Panc1 (cell line): ENCODE data around the gene NF1. TPM values are rescaled to one million over a fixed set of nuclear protein-coding genes. Genes with fewer than 3 reads are reported as not detected.

Experiments
- ATAC-seq: fragments of 200-7000 bp; cut with Tn5 transposase; 2 replicates; pipeline ENCODE4 v1.9.1; 2020; ENCODE audit warnings: mild to moderate bottlenecking, moderate library complexity
- BruUV-seq: library from RNA; stranded (reverse); fragments of 400-500 nt; replicated peaks from 2 replicates; lab custom pipeline; 2021; lab: Mats Ljungman, UMichigan
- CTCF ChIA-PET: fragments of 300-600 bp; sonication (Branson Sonifier 250); formaldehyde crosslinking; loops from one replicate; lab custom pipeline; 2022; ENCODE audit warnings: antibody characterized with exemption; lab: Charles Lee
- POLR2A ChIA-PET: fragments of 300-600 bp; sonication (Branson Sonifier 250); formaldehyde crosslinking; loops from one replicate; lab custom pipeline; 2022; ENCODE audit warnings: antibody characterized with exemption; lab: Charles Lee
- DNase-seq: peaks from one replicate; pipeline ENCODE4 v3.0.0-alpha.2; 2010; ENCODE audit warnings: low read depth, low spot score
- H3K27ac ChIP-seq: 2 replicates; pipeline ENCODE4 v1.5.1; 2011; ENCODE audit warnings: mild to moderate bottlenecking, low read length, inconsistent platforms
- H3K27me3 ChIP-seq: fragments of 200-500 bp; sonication (Bioruptor generic); 2 replicates; pipeline ENCODE4 v1.6.0; 2014; ENCODE audit warnings: low read length, inconsistent platforms; ENCODE audit not compliant: control insufficient read depth, insufficient read depth
- H3K36me3 ChIP-seq: fragments of 200-500 bp; sonication (Bioruptor generic); 2 replicates; pipeline ENCODE4 v1.5.1; 2014; ENCODE audit warnings: inconsistent platforms, mild to moderate bottlenecking, low read length, moderate library complexity; ENCODE audit not compliant: control insufficient read depth, insufficient read depth
- H3K4me1 ChIP-seq: 2 replicates; pipeline ENCODE4 v1.5.1; 2011; ENCODE audit warnings: inconsistent platforms, mild to moderate bottlenecking, low read length, moderate library complexity; ENCODE audit not compliant: control insufficient read depth, insufficient read depth
- H3K4me3 ChIP-seq, 2 experiments: 2 replicates each; pipeline ENCODE4 v1.5.1; 2011 to 2012; ENCODE audit warnings: low read depth in 2 of 2, low read length in 2 of 2, mild to moderate bottlenecking in 2 of 2, inconsistent platforms in 1 of 2, moderate library complexity in 1 of 2
- H3K9me3 ChIP-seq: fragments of 200-500 bp; sonication (Bioruptor generic); 2 replicates; pipeline ENCODE4 v1.5.1; 2014; ENCODE audit warnings: low read depth, mild to moderate bottlenecking, inconsistent platforms, low read length, moderate library complexity; ENCODE audit not compliant: control insufficient read depth, insufficient read depth
- POLR2AphosphoS5 ChIP-seq: IDR thresholded peaks from 2 replicates; pipeline ENCODE4 v1.6.1; 2012; ENCODE audit warnings: mild to moderate bottlenecking, low read depth, low read length, moderate library complexity
- SIN3A ChIP-seq: IDR thresholded peaks from 2 replicates; pipeline ENCODE4 v1.6.1; 2012; ENCODE audit warnings: low read depth, mild to moderate bottlenecking, low read length, moderate library complexity, borderline replicate concordance; ENCODE audit not compliant: insufficient read depth
- TCF7L2 ChIP-seq: IDR thresholded peaks from 2 replicates; pipeline ENCODE4 v1.6.1; 2011; ENCODE audit warnings: mild to moderate bottlenecking, low read depth, low read length, inconsistent platforms
- in situ Hi-C: cut with HindIII; loops from 2 replicates; pipeline ENCODE4 v1.10.0; 2016; ENCODE audit warnings: low sequenced_read_pairs, low pct_unique_long_range_greater_than_20kb
- intact Hi-C: fragments of 100-400 bp; cut with micrococcal nuclease; formaldehyde crosslinking; loops from one replicate; pipeline ENCODE4 v1.10.0; 2022; ENCODE audit not compliant: unreplicated experiment
- total RNA-seq: library from RNA; stranded (reverse); gene quantifications from one replicate; pipeline ENCODE4 v1.2.1, GENCODE V29; 2021; ENCODE audit not compliant: unreplicated experiment
- TF ChIP-seq, protein P1 (sequence below), 2 experiments: IDR thresholded peaks; 2 replicates each; pipeline ENCODE4 v1.6.1; 2011 to 2012; ENCODE audit warnings: low read depth in 2 of 2, control low read depth in 1 of 2, low read length in 1 of 2, mild to moderate bottlenecking in 1 of 2, moderate library complexity in 1 of 2; ENCODE audit not compliant: insufficient read depth in 1 of 2
- TF ChIP-seq, protein P2 (sequence below): fragments of 450-650 bp; IDR thresholded peaks from 2 replicates; pipeline ENCODE4 v1.5.1; 2017; ENCODE audit warnings: mild to moderate bottlenecking

NF1 gene
- total RNA-seq, 1 experiment from 2014 or later = 82.5 TPM

DNA sequence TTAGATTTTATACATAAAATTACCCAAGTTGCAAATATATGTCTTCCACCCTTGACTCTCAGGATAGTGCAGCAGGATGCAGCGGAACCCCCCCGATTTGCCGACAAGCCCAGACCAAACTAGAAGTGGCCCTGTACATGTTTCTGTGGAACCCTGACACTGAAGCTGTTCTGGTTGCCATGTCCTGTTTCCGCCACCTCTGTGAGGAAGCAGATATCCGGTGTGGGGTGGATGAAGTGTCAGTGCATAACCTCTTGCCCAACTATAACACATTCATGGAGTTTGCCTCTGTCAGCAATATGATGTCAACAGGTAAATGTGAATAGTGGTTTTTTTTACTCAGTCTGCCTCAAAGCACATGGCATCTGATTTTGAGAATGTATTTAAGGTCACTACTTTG lies 131.6 kb downstream of the NF1 start:
- Histone ChIP-seq H3K27ac (no peak overlapping the region), H3K27me3 (no peaks in the 10 kb centered on the region), H3K9me3 (no peaks in the 10 kb centered on the region), H3K4me3 (no peak overlapping the region), H3K4me1 (no peaks in the 10 kb centered on the region), H3K36me3 (peaks cover 24% of the 10 kb centered on the region)
- CTCF ChIA-PET = no interaction called here
- BruUV-seq = no TSS peak
- TF ChIP-seq SIN3A = no peak
- no peak for TF ChIP-seq POLR2AphosphoS5
- TF ChIP-seq TCF7L2 = no peak
- TF ChIP-seq, protein P1, sequence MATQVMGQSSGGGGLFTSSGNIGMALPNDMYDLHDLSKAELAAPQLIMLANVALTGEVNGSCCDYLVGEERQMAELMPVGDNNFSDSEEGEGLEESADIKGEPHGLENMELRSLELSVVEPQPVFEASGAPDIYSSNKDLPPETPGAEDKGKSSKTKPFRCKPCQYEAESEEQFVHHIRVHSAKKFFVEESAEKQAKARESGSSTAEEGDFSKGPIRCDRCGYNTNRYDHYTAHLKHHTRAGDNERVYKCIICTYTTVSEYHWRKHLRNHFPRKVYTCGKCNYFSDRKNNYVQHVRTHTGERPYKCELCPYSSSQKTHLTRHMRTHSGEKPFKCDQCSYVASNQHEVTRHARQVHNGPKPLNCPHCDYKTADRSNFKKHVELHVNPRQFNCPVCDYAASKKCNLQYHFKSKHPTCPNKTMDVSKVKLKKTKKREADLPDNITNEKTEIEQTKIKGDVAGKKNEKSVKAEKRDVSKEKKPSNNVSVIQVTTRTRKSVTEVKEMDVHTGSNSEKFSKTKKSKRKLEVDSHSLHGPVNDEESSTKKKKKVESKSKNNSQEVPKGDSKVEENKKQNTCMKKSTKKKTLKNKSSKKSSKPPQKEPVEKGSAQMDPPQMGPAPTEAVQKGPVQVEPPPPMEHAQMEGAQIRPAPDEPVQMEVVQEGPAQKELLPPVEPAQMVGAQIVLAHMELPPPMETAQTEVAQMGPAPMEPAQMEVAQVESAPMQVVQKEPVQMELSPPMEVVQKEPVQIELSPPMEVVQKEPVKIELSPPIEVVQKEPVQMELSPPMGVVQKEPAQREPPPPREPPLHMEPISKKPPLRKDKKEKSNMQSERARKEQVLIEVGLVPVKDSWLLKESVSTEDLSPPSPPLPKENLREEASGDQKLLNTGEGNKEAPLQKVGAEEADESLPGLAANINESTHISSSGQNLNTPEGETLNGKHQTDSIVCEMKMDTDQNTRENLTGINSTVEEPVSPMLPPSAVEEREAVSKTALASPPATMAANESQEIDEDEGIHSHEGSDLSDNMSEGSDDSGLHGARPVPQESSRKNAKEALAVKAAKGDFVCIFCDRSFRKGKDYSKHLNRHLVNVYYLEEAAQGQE (IDR thresholded peaks at IDR 0.05; ENCODE audit: insufficient read depth in 1 of 2, low read depth in 2 of 2, low read length in 1 of 2) = no peak
- TF ChIP-seq, protein P2, sequence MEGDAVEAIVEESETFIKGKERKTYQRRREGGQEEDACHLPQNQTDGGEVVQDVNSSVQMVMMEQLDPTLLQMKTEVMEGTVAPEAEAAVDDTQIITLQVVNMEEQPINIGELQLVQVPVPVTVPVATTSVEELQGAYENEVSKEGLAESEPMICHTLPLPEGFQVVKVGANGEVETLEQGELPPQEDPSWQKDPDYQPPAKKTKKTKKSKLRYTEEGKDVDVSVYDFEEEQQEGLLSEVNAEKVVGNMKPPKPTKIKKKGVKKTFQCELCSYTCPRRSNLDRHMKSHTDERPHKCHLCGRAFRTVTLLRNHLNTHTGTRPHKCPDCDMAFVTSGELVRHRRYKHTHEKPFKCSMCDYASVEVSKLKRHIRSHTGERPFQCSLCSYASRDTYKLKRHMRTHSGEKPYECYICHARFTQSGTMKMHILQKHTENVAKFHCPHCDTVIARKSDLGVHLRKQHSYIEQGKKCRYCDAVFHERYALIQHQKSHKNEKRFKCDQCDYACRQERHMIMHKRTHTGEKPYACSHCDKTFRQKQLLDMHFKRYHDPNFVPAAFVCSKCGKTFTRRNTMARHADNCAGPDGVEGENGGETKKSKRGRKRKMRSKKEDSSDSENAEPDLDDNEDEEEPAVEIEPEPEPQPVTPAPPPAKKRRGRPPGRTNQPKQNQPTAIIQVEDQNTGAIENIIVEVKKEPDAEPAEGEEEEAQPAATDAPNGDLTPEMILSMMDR = no peak
- in situ Hi-C loops (no loop called here), intact Hi-C loops (no loop called here)
- ATAC-seq (no peak), DNase-seq (no peak)
- POLR2A ChIA-PET = no interaction called here

DNA sequence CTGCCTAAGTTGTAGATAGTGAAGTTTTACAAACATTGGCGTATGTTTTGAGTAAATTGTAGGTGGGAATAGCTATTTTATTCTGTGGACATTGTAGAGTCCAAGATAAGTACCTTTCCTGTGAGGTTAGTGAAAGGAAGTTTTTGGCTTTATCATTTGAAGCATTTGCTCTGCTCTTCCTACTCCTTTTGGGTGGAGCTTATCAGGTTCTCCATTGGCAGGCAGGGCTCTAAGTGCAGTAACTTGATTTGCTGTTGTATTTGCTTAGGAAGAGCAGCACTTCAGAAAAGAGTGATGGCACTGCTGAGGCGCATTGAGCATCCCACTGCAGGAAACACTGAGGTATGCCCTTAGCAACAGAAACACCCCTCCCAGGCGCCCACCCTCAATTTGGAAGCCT lies 132.2 kb downstream of the NF1 start:
- no peak for DNase-seq

More for the DNA sequence above, 132.2 kb downstream of the NF1 start:
- H3K4me1 ChIP-seq = no peaks in the 10 kb centered on the region
- ChIA-PET CTCF (no interaction called here), POLR2A (no interaction called here)
- in situ Hi-C loops = no loop called here
- no peak for ATAC-seq
- H3K9me3 ChIP-seq = no peaks in the 10 kb centered on the region
- no peak overlapping the region for H3K27ac ChIP-seq
- no TSS peak for BruUV-seq
- TF ChIP-seq TCF7L2 (no peak), SIN3A (no peak), POLR2AphosphoS5 (no peak)
- TF ChIP-seq, protein P1 (IDR thresholded peaks at IDR 0.05; ENCODE audit: insufficient read depth in 1 of 2, low read depth in 2 of 2, low read length in 1 of 2) = no peak
- TF ChIP-seq, protein P2 = no peak
- no peaks in the 10 kb centered on the region for H3K27me3 ChIP-seq
- intact Hi-C loops = no loop called here
- peaks cover 27% of the 10 kb centered on the region for H3K36me3 ChIP-seq
- H3K4me3 ChIP-seq = no peak overlapping the region
